ENCODE measurements around the gene ETV3. TPM values are rescaled to one million over a fixed set of nuclear protein-coding genes. Genes with fewer than 3 reads are reported as not detected.
A peak's percentile ranks its signal among the peaks of the same experiment; 100 is the strongest.

Gene ETV3
- total RNA-seq, 1 experiment from 2014 or later: 26.2 TPM

- no peaks in the 10 kb centered on the region for H3K9me2 ChIP-seq (ENCODE audit: insufficient read depth)
- H3K79me2 ChIP-seq (ENCODE audit: low read depth): no peaks in the 10 kb centered on the region
- TF ChIP-seq EZH2 (IDR thresholded peaks at IDR 0.05; ENCODE audit: low read depth): no peak
- no peak for TF ChIP-seq CTCF (conservative IDR thresholded peaks at IDR 0.05)
- H3K4me2 ChIP-seq: no peak overlapping the region
- BruUV-seq (replicated peaks): no TSS peak
- no peaks in the 10 kb centered on the region for H3K36me3 ChIP-seq (ENCODE audit: low read depth)
- H3K27me3 ChIP-seq (ENCODE audit: insufficient read depth, low read depth): no peaks in the 10 kb centered on the region
- no peak overlapping the region for H3K4me3 ChIP-seq
- intact Hi-C loops (cut with micrococcal nuclease; ENCODE audit: unreplicated experiment): no loop called here
- H3K9me3 ChIP-seq (ENCODE audit: insufficient read depth, low read depth): no peaks in the 10 kb centered on the region
- H3K27ac ChIP-seq: no peak overlapping the region
- no peak for DNase-seq
- H4K20me1 ChIP-seq (ENCODE audit: insufficient read depth): no peaks in the 10 kb centered on the region
- POLR2A ChIA-PET (ENCODE audit: unreplicated experiment): no interaction called here
- H3K4me1 ChIP-seq (replicated peaks; ENCODE audit: insufficient read depth): peaks cover 11% of the 10 kb centered on the region
- H2AFZ ChIP-seq: no peak overlapping the region
- CTCF ChIA-PET: no interaction called here
- H3F3A ChIP-seq (ENCODE audit: insufficient read depth, low read depth): no peaks in the 10 kb centered on the region; the same call in 1 of the 2 replicates
Measured at GRCh38 chr1:157107702-157108101, 30.5 kb downstream of the ETV3 start.

- ChIA-PET POLR2A (ENCODE audit: unreplicated experiment) (no interaction called here), CTCF (no interaction called here)
- Histone ChIP-seq H3K9me3 (ENCODE audit: insufficient read depth, low read depth) (no peaks in the 10 kb centered on the region), H3K27ac (no peak overlapping the region), H3K9me2 (ENCODE audit: insufficient read depth) (no peaks in the 10 kb centered on the region), H4K20me1 (ENCODE audit: insufficient read depth) (no peaks in the 10 kb centered on the region), H3K27me3 (ENCODE audit: insufficient read depth, low read depth) (no peaks in the 10 kb centered on the region), H2AFZ (no peak overlapping the region), H3K4me3 (no peak overlapping the region), H3F3A (ENCODE audit: insufficient read depth, low read depth) (no peaks in the 10 kb centered on the region; the same call in 1 of the 2 replicates), H3K4me1 (replicated peaks; ENCODE audit: insufficient read depth) (peaks cover 11% of the 10 kb centered on the region), H3K4me2 (peak overlapping the region; percentile 46), H3K79me2 (ENCODE audit: low read depth) (no peaks in the 10 kb centered on the region), H3K36me3 (ENCODE audit: low read depth) (no peaks in the 10 kb centered on the region)
- TF ChIP-seq EZH2 (IDR thresholded peaks at IDR 0.05; ENCODE audit: low read depth) (no peak), CTCF (conservative IDR thresholded peaks at IDR 0.05) (no peak)
- no peak for DNase-seq
- intact Hi-C loops (cut with micrococcal nuclease; ENCODE audit: unreplicated experiment): no loop called here
- BruUV-seq (replicated peaks): no TSS peak
Measured at GRCh38 chr1:157106813-157107189, 31.4 kb downstream of the ETV3 start.

- peak; percentile 31 to 64 for DNase-seq
- no peaks in the 10 kb centered on the region for H3K9me2 ChIP-seq (ENCODE audit: insufficient read depth)
- H3K36me3 ChIP-seq (ENCODE audit: low read depth): no peaks in the 10 kb centered on the region
- ChIA-PET CTCF (interaction anchor here (0.7 kb wide), 1 partner anchor 49 kb away, joined by 14 read pairs; no protein-coding TSS in a partner anchor), POLR2A (ENCODE audit: unreplicated experiment) (no interaction called here)
- intact Hi-C loops (cut with micrococcal nuclease; ENCODE audit: unreplicated experiment): no loop called here
- H3K79me2 ChIP-seq (ENCODE audit: low read depth): no peaks in the 10 kb centered on the region
- H3K4me3 ChIP-seq: no peak overlapping the region
- no TSS peak for BruUV-seq (replicated peaks)
- no peaks in the 10 kb centered on the region; the same call in 1 of the 2 replicates for H3F3A ChIP-seq (ENCODE audit: insufficient read depth, low read depth)
- no peaks in the 10 kb centered on the region for H3K27me3 ChIP-seq (ENCODE audit: insufficient read depth, low read depth)
- TF ChIP-seq CTCF (conservative IDR thresholded peaks at IDR 0.05): no peak
- TF ChIP-seq EZH2 (IDR thresholded peaks at IDR 0.05; ENCODE audit: low read depth): no peak
- H3K4me1 ChIP-seq (replicated peaks; ENCODE audit: insufficient read depth): peaks cover 11% of the 10 kb centered on the region
- H4K20me1 ChIP-seq (ENCODE audit: insufficient read depth): no peaks in the 10 kb centered on the region
- H3K4me2 ChIP-seq: peak overlapping the region; percentile 46
- H2AFZ ChIP-seq: peak overlapping the region; percentile 66; the same call in 1 of the 2 replicates
- H3K27ac ChIP-seq: 0 out of 2 replicates have a peak overlapping the region, but pooled peaks have one; percentile 14
- H3K9me3 ChIP-seq (ENCODE audit: insufficient read depth, low read depth): no peaks in the 10 kb centered on the region
Measured at GRCh38 chr1:157105988-157106812, 32.0 kb downstream of the ETV3 start.
